Aorta (tissue), 5 donors: ENCODE measurements around the gene PINLYP. TPM values are rescaled to one million over a fixed set of nuclear protein-coding genes. Genes with fewer than 3 reads are reported as not detected.

Experiments
- ATAC-seq: fragments of 200-7000 bp; cut with Tn5 transposase; one replicate; pipeline ENCODE4 v1.9.1; 2022; ENCODE audit warnings: moderate library complexity; ENCODE audit not compliant: low FRiP score
- DNase-seq, 2 donors: peaks; one replicate each; pipeline ENCODE4 v3.0.0-alpha.2; 2020
- H3K27ac ChIP-seq, 2 donors: one replicate each; pipeline ENCODE4 v1.5.1; 2013; ENCODE audit warnings: low read length in 2 of 2, mild to moderate bottlenecking in 2 of 2, moderate library complexity in 2 of 2, control low read depth in 1 of 2, inconsistent platforms in 1 of 2, low read depth in 1 of 2
- H3K27me3 ChIP-seq, 2 donors: one replicate each; pipeline ENCODE4 v1.6.1; 2013; ENCODE audit warnings: control low read depth in 1 of 2, low read length in 1 of 2, mild to moderate bottlenecking in 1 of 2, moderate library complexity in 1 of 2; ENCODE audit not compliant: insufficient read depth in 2 of 2, control insufficient read depth in 1 of 2
- H3K36me3 ChIP-seq, 2 donors: one replicate each; pipeline ENCODE4 v1.6.1; 2013; ENCODE audit warnings: control low read depth in 1 of 2, low read length in 1 of 2, mild to moderate bottlenecking in 1 of 2; ENCODE audit not compliant: insufficient read depth in 2 of 2, control insufficient read depth in 1 of 2
- H3K4me1 ChIP-seq, 2 donors: one replicate each; pipeline ENCODE4 v1.6.1; 2013; ENCODE audit warnings: low read length in 2 of 2, control low read depth in 1 of 2, mild to moderate bottlenecking in 1 of 2, moderate library complexity in 1 of 2; ENCODE audit not compliant: insufficient read depth in 2 of 2, control insufficient read depth in 1 of 2
- H3K4me3 ChIP-seq, 2 donors: one replicate each; pipeline ENCODE4 v1.5.1; 2013; ENCODE audit warnings: low read length in 2 of 2, control low read depth in 1 of 2, mild to moderate bottlenecking in 1 of 2
- H3K9me3 ChIP-seq: one replicate; pipeline ENCODE4 v1.6.1; 2013; ENCODE audit warnings: mild to moderate bottlenecking, low read length; ENCODE audit not compliant: control insufficient read depth
- WGBS, 2 donors: extraction: QIAGEN DNeasy Blood & Tissue Kit; methylation state at CpG; one replicate each; pipeline ENCODE4 v1.1.7; 2013; 5-methylcytosine and 5-hydroxymethylcytosine counted together
- intact Hi-C, 2 donors: fragments of 100-400 bp; cut with DNase I; formaldehyde crosslinking; loops; one replicate each; pipeline versions ENCODE4 v1.14.2 to v1.15.0; 2022
- polyA plus RNA-seq, 2 donors: library from polyadenylated mRNA; stranded (reverse); fragments of 200-250 nt; gene quantifications; one replicate each; pipeline ENCODE4 v1.2.3, GENCODE V29; 2013
- total RNA-seq, 2 donors: library from RNA; stranded (reverse); fragmentation: NEBNext Ultra II Directional; extraction: Animal tissue kit (Norgen Biotek cat#: 25700); gene quantifications; one replicate each; pipeline ENCODE4 v1.2.1, GENCODE V29; 2021
- donor health status: healthy with polysubstance abuse.
- donor health status: Bipolar disorder and iron deficiency.
- donor health status: DM: no; HTN: no; CAD: no.
- donor health status: DM: no; HTN: no; CAD: no.
- donor health status: DM: yes; HTN: yes; CAD: no.

The PINLYP gene
- total and polyA plus RNA-seq, 4 donors: 8.2 to 22.9 (median 15.5) TPM

GRCh38 chr19:43570174-43570791 lies 5.3 kb upstream of the PINLYP start:
- H3K4me3 ChIP-seq: no peak overlapping the region
- H3K4me1 ChIP-seq: no peaks in the 10 kb centered on the region
- no peaks in the 10 kb centered on the region for H3K36me3 ChIP-seq
- no peaks in the 10 kb centered on the region for H3K9me3 ChIP-seq
- intact Hi-C loops: no loop called here
- no peaks in the 10 kb centered on the region for H3K27me3 ChIP-seq
- H3K27ac ChIP-seq: no peak overlapping the region
- 90 to 91% methylated on average over 5 of the region's 5 CpGs for WGBS, 2 donors
- no peak for DNase-seq
- no peak for ATAC-seq

- no peak overlapping the region for H3K27ac ChIP-seq
- H3K27me3 ChIP-seq: no peaks in the 10 kb centered on the region
- DNase-seq (no peak), ATAC-seq (no peak)
- no peaks in the 10 kb centered on the region for H3K4me1 ChIP-seq
- no peaks in the 10 kb centered on the region for H3K36me3 ChIP-seq
- intact Hi-C loops: no loop called here
- H3K9me3 ChIP-seq: no peaks in the 10 kb centered on the region
- no peak overlapping the region for H3K4me3 ChIP-seq
- WGBS, 2 donors: 11 to 38% methylated on average over 3 of the region's 3 CpGs
Measured at GRCh38 chr19:43572171-43572588, 3.4 kb upstream of the PINLYP start.

GRCh38 chr19:43574424-43575155 lies 1.0 kb upstream of the PINLYP start:
- Histone ChIP-seq H3K27me3 (no peaks in the 10 kb centered on the region), H3K9me3 (no peaks in the 10 kb centered on the region), H3K36me3 (no peaks in the 10 kb centered on the region), H3K27ac (peak overlapping the region in 1 of 2 donors; percentile 31), H3K4me3 (peak overlapping the region; percentile 62 to 86), H3K4me1 (no peaks in the 10 kb centered on the region)
- DNase-seq (no peak), ATAC-seq (no peak)
- 28 to 30% methylated on average over 12 of the region's 12 CpGs for WGBS, 2 donors
- intact Hi-C loops: loop anchor here (1.0 kb wide), 1 partner anchor 22 kb away; the partner anchor contains the start of genes IRGQ (in 2 of the 2) and ZNF576 (in 2 of the 2)

- 66 to 69% methylated on average over 37 of the region's 37 CpGs for WGBS, 2 donors
- DNase-seq: no peak
- no peaks in the 10 kb centered on the region for H3K9me3 ChIP-seq
- ATAC-seq: no peak
- no peaks in the 10 kb centered on the region for H3K4me1 ChIP-seq
- intact Hi-C loops: loop anchor here (1.0 kb wide), 1 partner anchor 20 kb away; the partner anchor contains the start of genes IRGQ (in 2 of the 2) and ZNF576 (in 2 of the 2)
- no peaks in the 10 kb centered on the region for H3K36me3 ChIP-seq
- no peak overlapping the region for H3K27ac ChIP-seq
- no peak overlapping the region for H3K4me3 ChIP-seq
- no peaks in the 10 kb centered on the region for H3K27me3 ChIP-seq
Measured at GRCh38 chr19:43575955-43576878, 616 bp downstream of the PINLYP start.

- ATAC-seq: no peak
- H3K36me3 ChIP-seq: no peaks in the 10 kb centered on the region
- no peaks in the 10 kb centered on the region for H3K27me3 ChIP-seq
- WGBS, 2 donors: 69 to 86% methylated on average over 3 of the region's 3 CpGs
- no peak overlapping the region for H3K4me3 ChIP-seq
- no peaks in the 10 kb centered on the region for H3K4me1 ChIP-seq
- DNase-seq: no peak
- H3K9me3 ChIP-seq: no peaks in the 10 kb centered on the region
- intact Hi-C loops: no loop called here
- no peak overlapping the region for H3K27ac ChIP-seq
Measured at GRCh38 chr19:43578787-43579186, 3.2 kb downstream of the PINLYP start.

- H3K36me3 ChIP-seq: no peaks in the 10 kb centered on the region
- no peak for DNase-seq
- H3K4me1 ChIP-seq: no peaks in the 10 kb centered on the region
- no peak overlapping the region for H3K4me3 ChIP-seq
- no peaks in the 10 kb centered on the region for H3K9me3 ChIP-seq
- 52 to 54% methylated on average over 7 of the region's 7 CpGs for WGBS, 2 donors
- H3K27ac ChIP-seq: no peak overlapping the region
- ATAC-seq: no peak
- intact Hi-C loops: no loop called here
- no peaks in the 10 kb centered on the region for H3K27me3 ChIP-seq
Measured at GRCh38 chr19:43581467-43581866, 5.9 kb downstream of the PINLYP start.

GRCh38 chr19:43582495-43582894 lies 6.9 kb downstream of the PINLYP start:
- H3K27ac ChIP-seq: no peak overlapping the region
- intact Hi-C loops: no loop called here
- no peaks in the 10 kb centered on the region for H3K27me3 ChIP-seq
- no peaks in the 10 kb centered on the region for H3K36me3 ChIP-seq
- H3K4me3 ChIP-seq: no peak overlapping the region
- DNase-seq (no peak), ATAC-seq (no peak)
- H3K4me1 ChIP-seq: no peaks in the 10 kb centered on the region
- WGBS, 2 donors: 92% methylated on average over 2 of the region's 2 CpGs
- H3K9me3 ChIP-seq: no peaks in the 10 kb centered on the region

- intact Hi-C loops: no loop called here
- ATAC-seq (no peak), DNase-seq (no peak)
- no peak overlapping the region for H3K4me3 ChIP-seq
- H3K36me3 ChIP-seq: no peaks in the 10 kb centered on the region
- no peaks in the 10 kb centered on the region for H3K9me3 ChIP-seq
- H3K27ac ChIP-seq: no peak overlapping the region
- H3K27me3 ChIP-seq: no peaks in the 10 kb centered on the region
- WGBS, 2 donors: 95 to 96% methylated on average over 1 of the region's 1 CpG
- H3K4me1 ChIP-seq: no peaks in the 10 kb centered on the region
Measured at GRCh38 chr19:43584484-43584883, 8.9 kb downstream of the PINLYP start.
